ENCODE results near the gene NEURL1B. TPM values are rescaled to one million over a fixed set of nuclear protein-coding genes. Genes with fewer than 3 reads are reported as not detected.
A peak's percentile ranks its signal among the peaks of the same experiment; 100 is the strongest.
"Not testable (repeated sequence)": the region's sequence is repeated elsewhere in the genome, so short reads cannot be mapped to it uniquely, and the experiment has no call there.

Gene NEURL1B
- total RNA-seq, 4 donors from 2014 or later, result 11.9 to 18.8 (median 15.6) TPM

GRCh38 chr5:172710676-172711075, 69.6 kb downstream of the NEURL1B start:
- no peak for TF ChIP-seq CTCF (IDR thresholded peaks at IDR 0.05)
- no peak for TF ChIP-seq POLR2A (IDR thresholded peaks at IDR 0.05)
- Histone ChIP-seq H3K27ac (no peak overlapping the region), H3K9me3 (no peaks in the 10 kb centered on the region), H3K4me3 (no peak overlapping the region), H3K4me1 (peaks cover 18 to 40% (median 25%) of the 10 kb centered on the region in 3 donors), H3K36me3 (no peaks in the 10 kb centered on the region), H3K27me3 (peaks cover 0 to 27% (median 0%) of the 10 kb centered on the region in 4 donors)
- DNase-seq, result no peak
- intact Hi-C loops (cut with DNase I), result loop anchor here (5.0 kb wide), 1 partner anchor 222 kb away; no protein-coding TSS in a partner anchor
- 38 to 39% methylated on average over 4 of the region's 4 CpGs for WGBS, 2 donors

- peaks cover 19 to 48% (median 27%) of the 10 kb centered on the region in 3 donors for H3K4me1 ChIP-seq
- H3K9me3 ChIP-seq, H3K4me3 ChIP-seq, H3K27ac ChIP-seq, H3K36me3 ChIP-seq, DNase-seq: not testable (repeated sequence)
- WGBS, 2 donors, result 63 to 68% methylated on average over 12 of the region's 12 CpGs
- peaks cover 0 to 22% (median 0%) of the 10 kb centered on the region in 4 donors for H3K27me3 ChIP-seq
- intact Hi-C loops (cut with DNase I), result loop anchor here (5.0 kb wide), 1 partner anchor 221 kb away; no protein-coding TSS in a partner anchor
These were observed 70.3 kb downstream of the NEURL1B start for GRCh38 chr5:172711321-172711861.

GRCh38 chr5:172712610-172713009, 71.5 kb downstream of the NEURL1B start:
- WGBS, 2 donors, result 53% methylated on average over 8 of the region's 8 CpGs
- no peak for DNase-seq
- peaks cover 19 to 60% (median 33%) of the 10 kb centered on the region in 3 donors for H3K4me1 ChIP-seq
- TF ChIP-seq POLR2A (IDR thresholded peaks at IDR 0.05), result no peak
- H3K36me3 ChIP-seq, result no peaks in the 10 kb centered on the region
- no peaks in the 10 kb centered on the region for H3K9me3 ChIP-seq
- no peak overlapping the region for H3K27ac ChIP-seq
- H3K27me3 ChIP-seq, result peaks cover 0 to 9% (median 0%) of the 10 kb centered on the region in 4 donors
- intact Hi-C loops (cut with DNase I), result loop anchor here (5.0 kb wide), 1 partner anchor 220 kb away; no protein-coding TSS in a partner anchor
- H3K4me3 ChIP-seq, result no peak overlapping the region

GRCh38 chr5:172713113-172713808, 72.2 kb downstream of the NEURL1B start:
- 0 to 2% methylated on average over 1 to 15 of the region's 15 CpGs for WGBS, 2 donors
- H3K4me1 ChIP-seq, result peaks cover 19 to 63% (median 33%) of the 10 kb centered on the region in 3 donors
- peaks cover 0 to 4% (median 0%) of the 10 kb centered on the region in 4 donors for H3K27me3 ChIP-seq
- intact Hi-C loops (cut with DNase I), result loop anchor here (5.0 kb wide), 1 partner anchor 219 kb away; no protein-coding TSS in a partner anchor
- H3K36me3 ChIP-seq, result no peaks in the 10 kb centered on the region
- no peaks in the 10 kb centered on the region for H3K9me3 ChIP-seq
- no peak overlapping the region for H3K4me3 ChIP-seq
- no peak for DNase-seq
- no peak for TF ChIP-seq POLR2A (IDR thresholded peaks at IDR 0.05)
- peak; percentile 86 to 92 (median 89) for TF ChIP-seq CTCF (IDR thresholded peaks at IDR 0.05)
- H3K27ac ChIP-seq, result peak overlapping the region in 1 of 4 donors; percentile 86

GRCh38 chr5:172713809-172714490, 72.9 kb downstream of the NEURL1B start:
- no peak for DNase-seq
- WGBS, 2 donors, result 17 to 49% methylated on average over 4 of the region's 9 CpGs

More at GRCh38 chr5:172713809-172714490, 72.9 kb downstream of the NEURL1B start:
- H3K4me3 ChIP-seq, result no peak overlapping the region
- TF ChIP-seq POLR2A (IDR thresholded peaks at IDR 0.05) (no peak), CTCF (IDR thresholded peaks at IDR 0.05) (no peak)
- intact Hi-C loops (cut with DNase I), result loop anchor here (5.0 kb wide), 1 partner anchor 218 kb away; no protein-coding TSS in a partner anchor
- H3K36me3 ChIP-seq, result no peaks in the 10 kb centered on the region
- H3K27ac ChIP-seq, result peak overlapping the region; percentile 54 to 86 (median 78)
- no peaks in the 10 kb centered on the region for H3K9me3 ChIP-seq
- peaks cover 0 to 4% (median 0%) of the 10 kb centered on the region in 4 donors for H3K27me3 ChIP-seq
- H3K4me1 ChIP-seq, result peaks cover 19 to 63% (median 33%) of the 10 kb centered on the region in 3 donors
